ENCODE data around the gene TNFRSF21. TPM values are rescaled to one million over a fixed set of nuclear protein-coding genes. Genes with fewer than 3 reads are reported as not detected.

Gene TNFRSF21
- total and polyA plus RNA-seq, 10 of the 15 experiments (the other 5 are each of a cell fraction or from before 2014, with no cell fraction given): 0.09 to 1.0 (median 0.27) TPM

DNA sequence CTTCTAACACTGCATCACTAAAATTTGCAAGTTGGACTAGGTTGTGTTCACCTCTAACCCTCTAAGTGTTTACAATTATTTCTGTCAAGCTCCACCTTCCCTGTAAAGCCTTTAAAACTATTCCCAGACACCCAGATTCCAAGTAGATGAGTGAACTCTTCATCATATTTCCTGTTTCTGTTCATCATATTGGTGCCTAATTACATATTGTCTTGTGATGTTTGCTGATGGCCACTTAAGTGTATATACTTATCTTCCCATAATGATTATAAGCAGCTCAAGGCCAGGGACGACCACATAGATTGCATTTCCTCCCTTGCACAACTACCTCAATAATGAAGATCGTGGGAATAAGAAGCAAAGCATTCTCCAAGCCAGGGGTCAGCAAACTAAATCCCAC is 16.8 kb downstream of the TNFRSF21 start:
- Histone ChIP-seq H3K27me3 (replicated peaks in 1 of 2; ENCODE audit: control insufficient read depth in 2 of 2, insufficient read depth in 2 of 2, low read length in 1 of 2) (no peaks in the 10 kb centered on the region; a peak in 2 of 4 replicates), H3K79me2 (ENCODE audit: control insufficient read depth, insufficient read depth, low read length) (no peaks in the 10 kb centered on the region), H3K4me3 (no peak overlapping the region), H3K4me2 (ENCODE audit: control insufficient read depth, insufficient read depth) (no peak overlapping the region), H3K36me3 (ENCODE audit: control insufficient read depth in 2 of 2, insufficient read depth in 2 of 2, low read length in 1 of 2) (no peaks in the 10 kb centered on the region), H3K9me3 (replicated peaks; ENCODE audit: control insufficient read depth, insufficient read depth, low read length) (peaks cover 3% of the 10 kb centered on the region; the same call in 1 of the 3 replicates), H3K4me1 (ENCODE audit: control insufficient read depth, insufficient read depth, low read length) (no peaks in the 10 kb centered on the region), H4K20me1 (ENCODE audit: control insufficient read depth, insufficient read depth) (no peaks in the 10 kb centered on the region; the same call in 1 of the 2 replicates), H2AFZ (ENCODE audit: control insufficient read depth, low read depth, low read length) (no peak overlapping the region), H3K9ac (ENCODE audit: control insufficient read depth, insufficient read depth, low read length) (no peak overlapping the region), H3K27ac (ENCODE audit: control insufficient read depth, insufficient read depth) (no peak overlapping the region)
- intact Hi-C loops (cut with micrococcal nuclease; ENCODE audit: unreplicated experiment) (no loop called here), in situ Hi-C loops (cut with MboI) (no loop called here)
- FAIRE-seq (no peak), DNase-seq (ENCODE audit: low read depth, low spot score) (no peak), ATAC-seq (no peak)
- CTCF ChIA-PET: no interaction called here
- RAD21 ChIA-PET (ENCODE audit: unreplicated experiment): no interaction called here
- SMC1A ChIA-PET (ENCODE audit: uncharacterized antibody, unreplicated experiment): no interaction called here
- BruUV-seq (replicated peaks): no TSS peak
- POLR2A ChIA-PET: no interaction called here
- WGBS (ENCODE audit: insufficient coverage, insufficient replicate concordance, low lambda C conversion rate, missing lambda C conversion rate): 2% methylated on average over 2 of the region's 2 CpGs
- TF ChIP-seq NR2F1 (conservative IDR thresholded peaks at IDR 0.05): no peak
- TF ChIP-seq TCF7 (IDR thresholded peaks at IDR 0.05; ENCODE audit: borderline replicate concordance): no peak
- TF ChIP-seq, protein P1, sequence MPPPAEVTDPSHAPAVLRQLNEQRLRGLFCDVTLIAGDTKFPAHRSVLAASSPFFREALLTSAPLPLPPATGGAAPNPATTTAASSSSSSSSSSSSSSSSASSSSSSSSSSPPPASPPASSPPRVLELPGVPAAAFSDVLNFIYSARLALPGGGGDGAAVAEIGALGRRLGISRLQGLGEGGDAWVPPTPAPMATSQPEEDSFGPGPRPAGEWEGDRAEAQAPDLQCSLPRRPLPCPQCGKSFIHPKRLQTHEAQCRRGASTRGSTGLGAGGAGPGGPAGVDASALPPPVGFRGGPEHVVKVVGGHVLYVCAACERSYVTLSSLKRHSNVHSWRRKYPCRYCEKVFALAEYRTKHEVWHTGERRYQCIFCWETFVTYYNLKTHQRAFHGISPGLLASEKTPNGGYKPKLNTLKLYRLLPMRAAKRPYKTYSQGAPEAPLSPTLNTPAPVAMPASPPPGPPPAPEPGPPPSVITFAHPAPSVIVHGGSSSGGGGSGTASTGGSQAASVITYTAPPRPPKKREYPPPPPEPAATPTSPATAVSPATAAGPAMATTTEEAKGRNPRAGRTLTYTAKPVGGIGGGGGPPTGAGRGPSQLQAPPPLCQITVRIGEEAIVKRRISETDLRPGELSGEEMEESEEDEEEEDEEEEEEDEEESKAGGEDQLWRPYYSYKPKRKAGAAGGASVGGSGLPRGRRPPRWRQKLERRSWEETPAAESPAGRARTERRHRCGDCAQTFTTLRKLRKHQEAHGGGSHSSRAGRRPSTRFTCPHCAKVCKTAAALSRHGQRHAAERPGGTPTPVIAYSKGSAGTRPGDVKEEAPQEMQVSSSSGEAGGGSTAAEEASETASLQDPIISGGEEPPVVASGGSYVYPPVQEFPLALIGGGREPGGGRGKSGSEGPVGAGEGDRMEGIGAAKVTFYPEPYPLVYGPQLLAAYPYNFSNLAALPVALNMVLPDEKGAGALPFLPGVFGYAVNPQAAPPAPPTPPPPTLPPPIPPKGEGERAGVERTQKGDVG (CRISPR knock-in tag; IDR thresholded peaks at IDR 0.05): no peak
- no peak for TF ChIP-seq KLF5 (IDR thresholded peaks at IDR 0.05; ENCODE audit: partially characterized antibody)
- no peak for TF ChIP-seq TCF3 (IDR thresholded peaks at IDR 0.05; ENCODE audit: borderline replicate concordance, insufficient read depth, low read depth, low read length)
- TF ChIP-seq, protein P2, sequence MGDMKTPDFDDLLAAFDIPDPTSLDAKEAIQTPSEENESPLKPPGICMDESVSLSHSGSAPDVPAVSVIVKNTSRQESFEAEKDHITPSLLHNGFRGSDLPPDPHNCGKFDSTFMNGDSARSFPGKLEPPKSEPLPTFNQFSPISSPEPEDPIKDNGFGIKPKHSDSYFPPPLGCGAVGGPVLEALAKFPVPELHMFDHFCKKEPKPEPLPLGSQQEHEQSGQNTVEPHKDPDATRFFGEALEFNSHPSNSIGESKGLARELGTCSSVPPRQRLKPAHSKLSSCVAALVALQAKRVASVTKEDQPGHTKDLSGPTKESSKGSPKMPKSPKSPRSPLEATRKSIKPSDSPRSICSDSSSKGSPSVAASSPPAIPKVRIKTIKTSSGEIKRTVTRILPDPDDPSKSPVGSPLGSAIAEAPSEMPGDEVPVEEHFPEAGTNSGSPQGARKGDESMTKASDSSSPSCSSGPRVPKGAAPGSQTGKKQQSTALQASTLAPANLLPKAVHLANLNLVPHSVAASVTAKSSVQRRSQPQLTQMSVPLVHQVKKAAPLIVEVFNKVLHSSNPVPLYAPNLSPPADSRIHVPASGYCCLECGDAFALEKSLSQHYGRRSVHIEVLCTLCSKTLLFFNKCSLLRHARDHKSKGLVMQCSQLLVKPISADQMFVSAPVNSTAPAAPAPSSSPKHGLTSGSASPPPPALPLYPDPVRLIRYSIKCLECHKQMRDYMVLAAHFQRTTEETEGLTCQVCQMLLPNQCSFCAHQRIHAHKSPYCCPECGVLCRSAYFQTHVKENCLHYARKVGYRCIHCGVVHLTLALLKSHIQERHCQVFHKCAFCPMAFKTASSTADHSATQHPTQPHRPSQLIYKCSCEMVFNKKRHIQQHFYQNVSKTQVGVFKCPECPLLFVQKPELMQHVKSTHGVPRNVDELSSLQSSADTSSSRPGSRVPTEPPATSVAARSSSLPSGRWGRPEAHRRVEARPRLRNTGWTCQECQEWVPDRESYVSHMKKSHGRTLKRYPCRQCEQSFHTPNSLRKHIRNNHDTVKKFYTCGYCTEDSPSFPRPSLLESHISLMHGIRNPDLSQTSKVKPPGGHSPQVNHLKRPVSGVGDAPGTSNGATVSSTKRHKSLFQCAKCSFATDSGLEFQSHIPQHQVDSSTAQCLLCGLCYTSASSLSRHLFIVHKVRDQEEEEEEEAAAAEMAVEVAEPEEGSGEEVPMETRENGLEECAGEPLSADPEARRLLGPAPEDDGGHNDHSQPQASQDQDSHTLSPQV (IDR thresholded peaks at IDR 0.05): no peak
- no peak for TF ChIP-seq SMAD1 (IDR thresholded peaks at IDR 0.05; ENCODE audit: low read depth, partially characterized antibody)
- TF ChIP-seq MTA2 (IDR thresholded peaks at IDR 0.05; ENCODE audit: low read depth): no peak
- TF ChIP-seq, protein P3, sequence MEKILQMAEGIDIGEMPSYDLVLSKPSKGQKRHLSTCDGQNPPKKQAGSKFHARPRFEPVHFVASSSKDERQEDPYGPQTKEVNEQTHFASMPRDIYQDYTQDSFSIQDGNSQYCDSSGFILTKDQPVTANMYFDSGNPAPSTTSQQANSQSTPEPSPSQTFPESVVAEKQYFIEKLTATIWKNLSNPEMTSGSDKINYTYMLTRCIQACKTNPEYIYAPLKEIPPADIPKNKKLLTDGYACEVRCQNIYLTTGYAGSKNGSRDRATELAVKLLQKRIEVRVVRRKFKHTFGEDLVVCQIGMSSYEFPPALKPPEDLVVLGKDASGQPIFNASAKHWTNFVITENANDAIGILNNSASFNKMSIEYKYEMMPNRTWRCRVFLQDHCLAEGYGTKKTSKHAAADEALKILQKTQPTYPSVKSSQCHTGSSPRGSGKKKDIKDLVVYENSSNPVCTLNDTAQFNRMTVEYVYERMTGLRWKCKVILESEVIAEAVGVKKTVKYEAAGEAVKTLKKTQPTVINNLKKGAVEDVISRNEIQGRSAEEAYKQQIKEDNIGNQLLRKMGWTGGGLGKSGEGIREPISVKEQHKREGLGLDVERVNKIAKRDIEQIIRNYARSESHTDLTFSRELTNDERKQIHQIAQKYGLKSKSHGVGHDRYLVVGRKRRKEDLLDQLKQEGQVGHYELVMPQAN (conservative IDR thresholded peaks at IDR 0.05): no peak
- no peak for TF ChIP-seq SUZ12 (IDR thresholded peaks at IDR 0.05; ENCODE audit: unreplicated experiment)
- TF ChIP-seq, protein P4, sequence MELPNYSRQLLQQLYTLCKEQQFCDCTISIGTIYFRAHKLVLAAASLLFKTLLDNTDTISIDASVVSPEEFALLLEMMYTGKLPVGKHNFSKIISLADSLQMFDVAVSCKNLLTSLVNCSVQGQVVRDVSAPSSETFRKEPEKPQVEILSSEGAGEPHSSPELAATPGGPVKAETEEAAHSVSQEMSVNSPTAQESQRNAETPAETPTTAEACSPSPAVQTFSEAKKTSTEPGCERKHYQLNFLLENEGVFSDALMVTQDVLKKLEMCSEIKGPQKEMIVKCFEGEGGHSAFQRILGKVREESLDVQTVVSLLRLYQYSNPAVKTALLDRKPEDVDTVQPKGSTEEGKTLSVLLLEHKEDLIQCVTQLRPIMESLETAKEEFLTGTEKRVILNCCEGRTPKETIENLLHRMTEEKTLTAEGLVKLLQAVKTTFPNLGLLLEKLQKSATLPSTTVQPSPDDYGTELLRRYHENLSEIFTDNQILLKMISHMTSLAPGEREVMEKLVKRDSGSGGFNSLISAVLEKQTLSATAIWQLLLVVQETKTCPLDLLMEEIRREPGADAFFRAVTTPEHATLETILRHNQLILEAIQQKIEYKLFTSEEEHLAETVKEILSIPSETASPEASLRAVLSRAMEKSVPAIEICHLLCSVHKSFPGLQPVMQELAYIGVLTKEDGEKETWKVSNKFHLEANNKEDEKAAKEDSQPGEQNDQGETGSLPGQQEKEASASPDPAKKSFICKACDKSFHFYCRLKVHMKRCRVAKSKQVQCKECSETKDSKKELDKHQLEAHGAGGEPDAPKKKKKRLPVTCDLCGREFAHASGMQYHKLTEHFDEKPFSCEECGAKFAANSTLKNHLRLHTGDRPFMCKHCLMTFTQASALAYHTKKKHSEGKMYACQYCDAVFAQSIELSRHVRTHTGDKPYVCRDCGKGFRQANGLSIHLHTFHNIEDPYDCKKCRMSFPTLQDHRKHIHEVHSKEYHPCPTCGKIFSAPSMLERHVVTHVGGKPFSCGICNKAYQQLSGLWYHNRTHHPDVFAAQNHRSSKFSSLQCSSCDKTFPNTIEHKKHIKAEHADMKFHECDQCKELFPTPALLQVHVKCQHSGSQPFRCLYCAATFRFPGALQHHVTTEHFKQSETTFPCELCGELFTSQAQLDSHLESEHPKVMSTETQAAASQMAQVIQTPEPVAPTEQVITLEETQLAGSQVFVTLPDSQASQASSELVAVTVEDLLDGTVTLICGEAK (IDR thresholded peaks at IDR 0.05; ENCODE audit: borderline replicate concordance): no peak
